OCI-LY7 (cell line): Measurements from ENCODE around the gene FGF1. TPM values are rescaled to one million over a fixed set of nuclear protein-coding genes. Genes with fewer than 3 reads are reported as not detected.

ENCODE experiments used
- BruUV-seq: library from RNA; stranded (reverse); fragments of 400-500 nt; replicated peaks from 2 replicates; lab custom pipeline; 2021; lab: Mats Ljungman, UMichigan
- CTCF ChIA-PET: fragments of 300-600 bp; sonication (Branson Sonifier 250); formaldehyde crosslinking; loops from one replicate; lab custom pipeline; 2022; ENCODE audit warnings: antibody characterized with exemption; ENCODE audit not compliant: unreplicated experiment; lab: Charles Lee
- POLR2A ChIA-PET: fragments of 300-600 bp; sonication (Branson Sonifier 250); formaldehyde crosslinking; loops from one replicate; lab custom pipeline; 2022; ENCODE audit warnings: antibody characterized with exemption; lab: Charles Lee
- DNase-seq: peaks from one replicate; pipeline ENCODE4 v3.0.0-alpha.2; 2015; ENCODE audit warnings: low spot score
- H2AFZ ChIP-seq: fragments of 200-600 bp; sonication (generic), shearing (Covaris generic); 2 replicates; pipeline ENCODE4 v1.6.1; 2014; ENCODE audit warnings: mild to moderate bottlenecking, antibody characterized with exemption, low read length, moderate library complexity
- H3K27ac ChIP-seq: fragments of 200-600 bp; sonication (generic); 2 replicates; pipeline ENCODE4 v1.5.1; 2014; ENCODE audit warnings: mixed run types, low read depth, mild to moderate bottlenecking, moderate library complexity, low read length, inconsistent platforms; ENCODE audit not compliant: poor library complexity, severe bottlenecking
- H3K36me3 ChIP-seq: fragments of 200-600 bp; sonication (generic); 2 replicates; pipeline ENCODE4 v1.6.1; 2014; ENCODE audit warnings: mild to moderate bottlenecking, antibody characterized with exemption, low read length, moderate library complexity, mixed read lengths; ENCODE audit not compliant: insufficient read depth
- H3K4me1 ChIP-seq: fragments of 200-600 bp; sonication (generic); 2 replicates; pipeline ENCODE4 v1.5.1; 2014; ENCODE audit warnings: mild to moderate bottlenecking, low read length; ENCODE audit not compliant: insufficient read depth, poor library complexity, severe bottlenecking
- H3K4me2 ChIP-seq: fragments of 200-600 bp; sonication (generic); 2 replicates; pipeline ENCODE4 v1.6.1; 2014; ENCODE audit warnings: mild to moderate bottlenecking, low read length
- H3K4me3 ChIP-seq: fragments of 200-600 bp; sonication (generic); 2 replicates; pipeline ENCODE4 v1.5.1; 2014; ENCODE audit warnings: mild to moderate bottlenecking, low read depth, low read length; ENCODE audit not compliant: poor library complexity, severe bottlenecking
- H3K79me2 ChIP-seq: fragments of 200-600 bp; sonication (generic); 2 replicates; pipeline ENCODE4 v1.6.1; 2016; ENCODE audit warnings: low read depth, mild to moderate bottlenecking, low read length, moderate library complexity, mixed read lengths; ENCODE audit not compliant: insufficient read depth
- H3K9me2 ChIP-seq: fragments of 200-600 bp; sonication (generic); 2 replicates; pipeline ENCODE4 v1.6.1; 2016; ENCODE audit warnings: mild to moderate bottlenecking, low read length, mixed read lengths; ENCODE audit not compliant: insufficient read depth
- H3K9me3 ChIP-seq: fragments of 200-600 bp; sonication (generic); 2 replicates; pipeline ENCODE4 v1.6.1; 2014; ENCODE audit warnings: mild to moderate bottlenecking, mixed run types, low read length, mixed read lengths
- H4K20me1 ChIP-seq: fragments of 200-600 bp; sonication (generic); 2 replicates; pipeline ENCODE4 v1.6.1; 2014; ENCODE audit warnings: mild to moderate bottlenecking, antibody characterized with exemption, low read length, moderate library complexity, mixed read lengths; ENCODE audit not compliant: insufficient read depth
- CTCF ChIP-seq: fragments of 200-600 bp; sonication (generic); conservative IDR thresholded peaks from 2 replicates; pipeline ENCODE4 v1.5.1; 2014; ENCODE audit warnings: mild to moderate bottlenecking, antibody characterized with exemption, low read length, moderate library complexity, mixed read lengths
- EZH2phosphoT487 ChIP-seq: fragments of 200-600 bp; sonication (generic); IDR thresholded peaks from 2 replicates; pipeline ENCODE4 v1.6.1; 2018; ENCODE audit warnings: low read depth, borderline replicate concordance, mild to moderate bottlenecking, mixed run types, antibody characterized with exemption, low read length, moderate library complexity, mixed read lengths
- intact Hi-C: fragments of 100-400 bp; cut with micrococcal nuclease; formaldehyde crosslinking; loops from one replicate; pipeline ENCODE4 v1.10.0; 2022; ENCODE audit not compliant: unreplicated experiment
- total RNA-seq, 2 experiments: library from RNA; depleted of rRNA in 1 of 2; stranded (reverse); fragments of >200 nt in 1 of 2; shearing (Covaris generic) in 1 of 2; gene quantifications; 2 replicates each; pipeline ENCODE4 v1.2.3, GENCODE V29; 2014 to 2022

FGF1 gene
- total RNA-seq, 2 experiments from 2014 or later: not detected

DNA sequence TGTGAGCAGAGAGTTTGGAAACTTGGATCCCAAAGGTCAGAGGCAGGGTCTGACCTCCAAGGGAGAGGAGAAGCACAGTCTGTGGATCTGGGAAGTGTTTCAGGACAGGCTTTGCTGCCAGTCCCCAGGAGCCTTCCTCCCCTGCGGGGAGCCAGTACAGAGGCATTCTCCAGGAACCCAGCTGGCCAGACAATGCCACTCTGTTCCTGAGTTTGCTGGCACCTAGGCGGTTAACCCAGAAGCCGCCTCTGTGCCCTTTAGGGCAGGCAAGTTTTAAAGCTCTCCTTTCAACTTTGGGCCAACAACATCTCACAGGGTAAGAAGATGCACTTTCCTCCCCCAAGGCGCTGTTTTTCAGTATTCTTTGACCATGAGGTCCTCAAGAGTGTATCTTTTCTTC lies 37.0 kb upstream of the FGF1 start:
- Histone ChIP-seq H2AFZ (no peak overlapping the region), H3K36me3 (no peaks in the 10 kb centered on the region), H3K4me3 (no peak overlapping the region), H3K9me2 (no peaks in the 10 kb centered on the region), H3K9me3 (no peaks in the 10 kb centered on the region), H3K79me2 (no peaks in the 10 kb centered on the region), H3K27ac (no peak overlapping the region), H3K4me1 (no peaks in the 10 kb centered on the region), H4K20me1 (no peaks in the 10 kb centered on the region), H3K4me2 (no peak overlapping the region)
- POLR2A ChIA-PET: no interaction called here
- intact Hi-C loops: no loop called here
- BruUV-seq: no TSS peak
- no peak for TF ChIP-seq CTCF
- TF ChIP-seq EZH2phosphoT487: no peak
- no peak for DNase-seq
- CTCF ChIA-PET: no interaction called here

GRCh38 chr5:142722146-142722545 lies 36.3 kb upstream of the FGF1 start:
- intact Hi-C loops: no loop called here
- H3K79me2 ChIP-seq: no peaks in the 10 kb centered on the region
- no peak overlapping the region for H3K4me2 ChIP-seq
- H2AFZ ChIP-seq: no peak overlapping the region
- DNase-seq: no peak
- no peak overlapping the region for H3K4me3 ChIP-seq
- no peaks in the 10 kb centered on the region for H3K9me2 ChIP-seq
- BruUV-seq: no TSS peak
- no peaks in the 10 kb centered on the region for H3K4me1 ChIP-seq
- ChIA-PET POLR2A (interaction anchor here (0.9 kb wide), 1 partner anchor 968 kb away, joined by 3 read pairs; no protein-coding TSS in a partner anchor), CTCF (no interaction called here)
- no peaks in the 10 kb centered on the region for H3K36me3 ChIP-seq
- H3K27ac ChIP-seq: no peak overlapping the region
- TF ChIP-seq EZH2phosphoT487 (no peak), CTCF (no peak)
- no peaks in the 10 kb centered on the region for H4K20me1 ChIP-seq
- no peaks in the 10 kb centered on the region for H3K9me3 ChIP-seq

DNA sequence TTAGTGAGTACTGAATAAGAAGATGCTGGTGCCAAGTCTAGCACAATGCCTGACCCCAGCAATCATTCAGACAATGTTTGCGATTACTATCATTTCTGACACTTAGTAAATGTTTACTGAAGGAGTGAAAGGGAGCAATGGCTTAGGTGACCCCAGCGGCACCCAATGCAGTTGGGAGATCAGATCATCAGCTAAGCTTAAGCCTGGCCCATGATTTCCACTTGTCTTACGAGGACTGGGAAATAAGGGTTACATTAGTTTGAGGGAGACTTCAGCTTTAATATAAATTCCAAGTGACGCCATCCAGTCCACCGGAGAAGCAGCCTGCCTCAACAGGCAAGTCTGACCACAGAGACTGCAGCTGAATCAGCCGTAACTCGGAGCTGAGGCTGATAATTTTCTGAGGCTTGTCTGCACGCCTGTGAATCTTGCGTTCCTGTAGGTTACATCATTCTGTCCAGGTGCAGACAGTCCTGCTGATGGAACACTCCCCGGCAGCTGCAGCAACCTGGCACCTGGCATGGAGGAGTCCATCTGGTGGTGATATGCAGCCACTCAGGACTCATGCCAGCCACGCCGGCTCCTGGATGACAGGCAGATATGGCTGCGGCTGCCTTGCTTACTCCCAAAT lies 34.9 kb upstream of the FGF1 start:
- no peak overlapping the region for H3K27ac ChIP-seq
- H3K79me2 ChIP-seq: no peaks in the 10 kb centered on the region
- ChIA-PET POLR2A (no interaction called here), CTCF (no interaction called here)
- TF ChIP-seq CTCF (no peak), EZH2phosphoT487 (no peak)
- H3K4me2 ChIP-seq: no peak overlapping the region
- H2AFZ ChIP-seq: no peak overlapping the region
- no peak overlapping the region for H3K4me3 ChIP-seq
- no peaks in the 10 kb centered on the region for H3K9me2 ChIP-seq
- H3K36me3 ChIP-seq: no peaks in the 10 kb centered on the region
- intact Hi-C loops: no loop called here
- H3K9me3 ChIP-seq: no peaks in the 10 kb centered on the region
- DNase-seq: no peak
- H4K20me1 ChIP-seq: no peaks in the 10 kb centered on the region
- H3K4me1 ChIP-seq: no peaks in the 10 kb centered on the region
- no TSS peak for BruUV-seq
